H1 (cell line): ENCODE measurements around the gene PTPN13. TPM values are rescaled to one million over a fixed set of nuclear protein-coding genes. Genes with fewer than 3 reads are reported as not detected.

Experiments used
- CTCF ChIA-PET: fragments of 300-600 bp; sonication (Branson Sonifier 250); formaldehyde crosslinking; loops from one replicate; lab custom pipeline; 2021; ENCODE audit not compliant: partially characterized antibody; lab: Charles Lee
- POLR2A ChIA-PET: fragments of 300-600 bp; sonication (Branson Sonifier 250); formaldehyde crosslinking; loops from one replicate; lab custom pipeline; 2021; ENCODE audit warnings: inconsistent platforms; ENCODE audit not compliant: partially characterized antibody; lab: Charles Lee
- DNase-seq, 2 experiments: peaks; one replicate each; pipeline versions ENCODE4 v3.0.0 to v3.0.0-alpha.2; 2010 to 2022; ENCODE audit warnings: low spot score in 2 of 2, low read depth in 1 of 2, mixed read lengths in 1 of 2
- FAIRE-seq: peaks from 2 replicates; lab custom pipeline; 2011; peaks lifted over from hg19 to GRCh38; lab: Jason Lieb, UNC
- H2AFZ ChIP-seq: 2 replicates; pipeline ENCODE4 v1.8.1; 2012; ENCODE audit warnings: low read length, inconsistent platforms
- H2AK5ac ChIP-seq: 2 replicates; pipeline ENCODE4 v1.6.1; 2013; ENCODE audit warnings: low read depth, low read length
- H2BK120ac ChIP-seq: replicated peaks from 2 replicates; pipeline ENCODE3; 2013; ENCODE audit warnings: low read depth, low read length, inconsistent platforms
- H2BK12ac ChIP-seq: 2 replicates; pipeline ENCODE4 v1.6.1; 2013; ENCODE audit warnings: low read depth, low read length
- H2BK15ac ChIP-seq: 2 replicates; pipeline ENCODE4 v1.6.1; 2013; ENCODE audit warnings: low read length
- H2BK20ac ChIP-seq: 2 replicates; pipeline ENCODE4 v1.6.1; 2013; ENCODE audit warnings: low read length
- H2BK5ac ChIP-seq: 2 replicates; pipeline ENCODE4 v1.6.1; 2013; ENCODE audit warnings: low read depth, low read length
- H3K14ac ChIP-seq: 2 replicates; pipeline ENCODE4 v1.6.1; 2013; ENCODE audit warnings: inconsistent platforms; ENCODE audit not compliant: insufficient read length
- H3K18ac ChIP-seq: 2 replicates; pipeline ENCODE4 v1.6.1; 2013; ENCODE audit warnings: low read length; ENCODE audit errors: extremely low read depth
- H3K23ac ChIP-seq: 2 replicates; pipeline ENCODE4 v1.6.1; 2013; ENCODE audit warnings: inconsistent platforms; ENCODE audit not compliant: insufficient read length
- H3K23me2 ChIP-seq: 2 replicates; pipeline ENCODE4 v1.6.1; 2013; ENCODE audit warnings: low read depth, low read length
- H3K27ac ChIP-seq: 2 replicates; pipeline ENCODE4 v1.6.1; 2011; ENCODE audit warnings: low read depth, low read length, inconsistent platforms
- H3K27me3 ChIP-seq, 4 experiments: replicated peaks in 1 of 4; 1 replicate in 1 of 4; 2 replicates in 3 of 4; pipeline versions ENCODE4 v1.6.1 to v1.8.1; 2011 to 2013; ENCODE audit warnings: low read length in 3 of 4, mild to moderate bottlenecking in 3 of 4, inconsistent platforms in 2 of 4, mixed read lengths in 2 of 4, moderate library complexity in 1 of 4; ENCODE audit not compliant: control insufficient read depth in 3 of 4, insufficient read depth in 3 of 4; ENCODE audit errors: extremely low read depth in 1 of 4
- H3K36me3 ChIP-seq, 4 experiments: 2 replicates each; pipeline versions ENCODE4 v1.6.1 to v1.8.1; 2011 to 2013; ENCODE audit warnings: mild to moderate bottlenecking in 4 of 4, low read length in 3 of 4, moderate library complexity in 2 of 4, control low read depth in 1 of 4, inconsistent platforms in 1 of 4; ENCODE audit not compliant: insufficient read depth in 4 of 4, control insufficient read depth in 2 of 4
- H3K4ac ChIP-seq: replicated peaks from 2 replicates; pipeline ENCODE3; 2013; ENCODE audit warnings: low read length, low read depth, mixed read lengths, inconsistent platforms; ENCODE audit not compliant: insufficient read length
- H3K4me1 ChIP-seq, 4 experiments: replicated peaks in 1 of 4; 1 replicate in 1 of 4; 2 replicates in 3 of 4; pipeline versions ENCODE4 v1.6.1 to v1.8.1; 2011 to 2013; ENCODE audit warnings: low read length in 3 of 4, inconsistent platforms in 2 of 4, mixed read lengths in 1 of 4; ENCODE audit not compliant: insufficient read depth in 4 of 4, control insufficient read depth in 3 of 4
- H3K4me2 ChIP-seq, 2 experiments: 2 replicates each; pipeline versions ENCODE4 v1.6.1 to v1.8.1; 2011 to 2013; ENCODE audit warnings: low read depth in 2 of 2, low read length in 2 of 2, control low read depth in 1 of 2, inconsistent platforms in 1 of 2, mild to moderate bottlenecking in 1 of 2; ENCODE audit not compliant: insufficient read depth in 1 of 2
- H3K4me3 ChIP-seq, 4 experiments: fragments of 200-600, 300-600 bp in 1 of 4; sonication (generic), shearing (Covaris generic), sonication (Bioruptor Twin) in 1 of 4; 2 replicates each; pipeline versions ENCODE4 v1.5.1 to v1.8.1; 2011 to 2016; ENCODE audit warnings: low read length in 4 of 4, low read depth in 3 of 4, control low read depth in 2 of 4, inconsistent platforms in 2 of 4, mild to moderate bottlenecking in 2 of 4, mixed read lengths in 1 of 4, moderate library complexity in 1 of 4; ENCODE audit not compliant: insufficient read depth in 2 of 4; ENCODE audit errors: extremely low read depth in 1 of 4
- H3K56ac ChIP-seq: replicated peaks from 2 replicates; pipeline ENCODE3; 2013; ENCODE audit warnings: low read depth, mild to moderate bottlenecking, mixed read lengths, low read length, inconsistent platforms; ENCODE audit not compliant: insufficient read length
- H3K79me1 ChIP-seq: 2 replicates; pipeline ENCODE4 v1.6.1; 2013; ENCODE audit warnings: low read depth, low read length, control low read depth
- H3K79me2 ChIP-seq, 2 experiments: 2 replicates each; pipeline versions ENCODE4 v1.6.1 to v1.8.1; 2012 to 2013; ENCODE audit warnings: low read length in 2 of 2, mild to moderate bottlenecking in 2 of 2, inconsistent platforms in 1 of 2; ENCODE audit not compliant: insufficient read depth in 2 of 2, control insufficient read depth in 1 of 2
- H3K9ac ChIP-seq, 4 experiments: replicated peaks in 1 of 4; 1 replicate in 1 of 4; 2 replicates in 3 of 4; pipeline versions ENCODE4 v1.6.1 to v1.8.1; 2011 to 2013; ENCODE audit warnings: low read depth in 3 of 4, low read length in 3 of 4, control low read depth in 2 of 4, mild to moderate bottlenecking in 2 of 4, moderate library complexity in 2 of 4, inconsistent platforms in 1 of 4; ENCODE audit errors: extremely low read depth in 1 of 4
- H3K9me3 ChIP-seq, 2 experiments: 2 replicates each; pipeline versions ENCODE4 v1.6.1 to v1.8.1; 2012 to 2013; ENCODE audit warnings: mild to moderate bottlenecking in 2 of 2, moderate library complexity in 2 of 2, control low read depth in 1 of 2, inconsistent platforms in 1 of 2, low read depth in 1 of 2, low read length in 1 of 2, mixed read lengths in 1 of 2; ENCODE audit not compliant: insufficient read depth in 2 of 2
- H4K20me1 ChIP-seq, 2 experiments: replicated peaks in 1 of 2; 2 replicates each; pipeline versions ENCODE3 to v1.8.1; 2011 to 2013; ENCODE audit warnings: inconsistent platforms in 2 of 2, low read length in 2 of 2, mild to moderate bottlenecking in 1 of 2; ENCODE audit not compliant: insufficient read depth in 2 of 2, control insufficient read depth in 1 of 2
- H4K5ac ChIP-seq: 2 replicates; pipeline ENCODE4 v1.6.1; 2013; ENCODE audit warnings: low read length, low read depth, mixed read lengths, inconsistent platforms; ENCODE audit not compliant: insufficient read length
- H4K8ac ChIP-seq: 2 replicates; pipeline ENCODE4 v1.8.0; 2013; ENCODE audit warnings: mild to moderate bottlenecking, moderate library complexity, low read length, inconsistent platforms; ENCODE audit not compliant: insufficient read depth; ENCODE audit errors: extremely low read depth
- H4K91ac ChIP-seq: replicated peaks from 2 replicates; pipeline ENCODE3; 2013; ENCODE audit warnings: low read length, mixed read lengths, inconsistent platforms; ENCODE audit not compliant: insufficient read length
- BCL11A ChIP-seq, 2 experiments: IDR thresholded peaks; one replicate each; pipeline ENCODE4 v1.6.1; 2011; ENCODE audit warnings: low read depth in 2 of 2, low read length in 2 of 2, mild to moderate bottlenecking in 2 of 2
- CEBPB ChIP-seq: IDR thresholded peaks from 2 replicates; pipeline ENCODE4 v1.6.1; 2012; ENCODE audit warnings: low read depth, low read length
- CREB1 ChIP-seq: IDR thresholded peaks from 2 replicates; pipeline ENCODE4 v1.6.1; 2012; ENCODE audit warnings: inconsistent platforms
- CTCF ChIP-seq, 3 experiments: IDR thresholded peaks; 1 replicate in 2 of 3; 2 replicates in 1 of 3; pipeline versions ENCODE4 v1.5.1 to v1.6.1; 2011; ENCODE audit warnings: low read length in 3 of 3, mild to moderate bottlenecking in 3 of 3, inconsistent platforms in 2 of 3, low read depth in 1 of 3, moderate library complexity in 1 of 3; ENCODE audit not compliant: insufficient read depth in 1 of 3; ENCODE audit errors: control extremely low read depth in 1 of 3
- EGR1 ChIP-seq: IDR thresholded peaks from 2 replicates; pipeline ENCODE4 v1.6.1; 2011; ENCODE audit warnings: low read depth, low read length, borderline replicate concordance
- JUND ChIP-seq: IDR thresholded peaks from 2 replicates; pipeline ENCODE4 v1.6.1; 2011; ENCODE audit warnings: mild to moderate bottlenecking, improper control_type of control experiment, low read length
- NRF1 ChIP-seq: IDR thresholded peaks from 2 replicates; pipeline ENCODE4 v1.6.1; 2011; ENCODE audit warnings: mild to moderate bottlenecking, low read depth, low read length, improper control_type of control experiment
- RAD21 ChIP-seq, 2 experiments: IDR thresholded peaks in 1 of 2; conservative IDR thresholded peaks in 1 of 2; 2 replicates each; pipeline ENCODE4 v1.6.1; 2011; ENCODE audit warnings: low read depth in 2 of 2, low read length in 2 of 2, improper control_type of control experiment in 1 of 2, inconsistent platforms in 1 of 2, mild to moderate bottlenecking in 1 of 2, moderate library complexity in 1 of 2
- RNF2 ChIP-seq: fragments of 200-900, 300-1000 bp; sonication (generic); IDR thresholded peaks from 2 replicates; pipeline ENCODE4 v1.7.1; 2016; ENCODE audit warnings: borderline replicate concordance, low read depth, mild to moderate bottlenecking, antibody characterized with exemption, low read length; ENCODE audit not compliant: poor library complexity, severe bottlenecking; ENCODE audit errors: missing control alignments
- SP4 ChIP-seq: IDR thresholded peaks from 2 replicates; pipeline ENCODE4 v1.6.1; 2012; ENCODE audit warnings: low read length, inconsistent platforms
- ZNF274 ChIP-seq: IDR thresholded peaks from 2 replicates; pipeline ENCODE4 v1.7.0; 2012; ENCODE audit warnings: low read length, borderline replicate concordance; ENCODE audit errors: extremely low read depth
- WGBS, 2 experiments: shearing (Covaris generic) in 1 of 2; methylation state at CpG; one replicate each; pipeline versions ENCODE4 v1.1.6 to v1.1.7; 2013 to 2015; ENCODE audit warnings: low lambda C conversion rate in 2 of 2, mixed read lengths in 2 of 2, inconsistent platforms in 1 of 2, low coverage in 1 of 2, missing lambda C conversion rate in 1 of 2; ENCODE audit not compliant: insufficient replicate concordance in 2 of 2, insufficient coverage in 1 of 2, insufficient read length in 1 of 2; ENCODE audit errors: extremely low coverage in 1 of 2, missing lambda C conversion rate in 1 of 2; 5-methylcytosine and 5-hydroxymethylcytosine counted together
- polyA plus RNA-seq, 7 experiments: library from polyadenylated mRNA; depleted of rRNA in 3 of 7; stranded (reverse) in 5 of 7; unstranded in 2 of 7; fragments of >200 nt in 5 of 7; fragments of 200-250 nt in 2 of 7; gene quantifications; 1 replicate in 5 of 7; 2 replicates in 1 of 7; 4 replicates in 1 of 7; pipeline versions ENCODE4 v1.2.1 to v1.2.3, GENCODE V29; 2011 to 2013; ENCODE audit warnings: missing spikeins in 2 of 7, mixed read lengths in 2 of 7
- total RNA-seq: library from RNA; stranded (reverse); fragmentation: NEBNext Ultra II Directional; extraction: Animal tissue kit (Norgen Biotek cat#: 25700); gene quantifications from 2 replicates; pipeline ENCODE4 v1.2.1, GENCODE V29; 2021

PTPN13 gene
- total and polyA plus RNA-seq, 2 of the 8 experiments (the other 6 are each of a cell fraction or from before 2014, with no cell fraction given): 12.7 to 57.9 TPM

GRCh38 chr4:86657382-86657781 lies 63.3 kb downstream of the PTPN13 start:
- Histone ChIP-seq H3K4me1 (no peaks in the 10 kb centered on the region), H2BK120ac (no peak overlapping the region), H3K56ac (no peak overlapping the region), H2BK15ac (no peak overlapping the region), H2BK12ac (no peak overlapping the region), H3K4ac (no peak overlapping the region), H4K91ac (no peak overlapping the region), H2AK5ac (no peak overlapping the region), H4K5ac (no peak overlapping the region), H3K27me3 (no peaks in the 10 kb centered on the region), H3K4me2 (no peak overlapping the region), H4K8ac (no peak overlapping the region; the same call in 1 of the 2 replicates), H3K23me2 (no peaks in the 10 kb centered on the region), H3K79me2 (peaks cover 0 to 11% of the 10 kb centered on the region in 2 experiments; a peak in 2 of 4 replicates), H3K9ac (no peak overlapping the region), H3K14ac (no peak overlapping the region), H2BK5ac (no peak overlapping the region), H2BK20ac (no peak overlapping the region), H3K79me1 (peaks cover 2% of the 10 kb centered on the region; the same call in 1 of the 2 replicates), H3K36me3 (peaks cover 0 to 3% (median 0%) of the 10 kb centered on the region in 4 experiments; a peak in 1 of 8 replicates), H3K9me3 (peaks cover 5 to 12% of the 10 kb centered on the region in 2 experiments; a peak in 3 of 4 replicates), H3K4me3 (no peak overlapping the region), H4K20me1 (peaks cover 0 to 2% of the 10 kb centered on the region in 2 experiments), H3K23ac (no peak overlapping the region), H3K18ac (no peak overlapping the region), H2AFZ (no peak overlapping the region), H3K27ac (no peak overlapping the region)
- no peak for FAIRE-seq
- 93% methylated on average over 1 of the region's 1 CpG; no CpG with 5 or more reads in 1 of the 2 experiments for WGBS, 2 experiments
- no peak for DNase-seq
- ChIA-PET CTCF (interaction anchor here (0.9 to 1.2 kb wide), 3 partner anchors 11 to 161 kb away, joined by 3 to 4 read pairs (median 3); no protein-coding TSS in a partner anchor), POLR2A (no interaction called here)
- no peak for TF ChIP-seq BCL11A (IDR thresholded peaks at IDR 0.05; ENCODE audit: low read depth in 2 of 2, low read length in 2 of 2)
- no peak for TF ChIP-seq JUND
- TF ChIP-seq NRF1: no peak
- TF ChIP-seq CEBPB: no peak
- TF ChIP-seq EGR1: no peak
- no peak for TF ChIP-seq RAD21 (IDR thresholded peaks at IDR 0.05 in 1 of 2, conservative IDR thresholded peaks at IDR 0.05 in 1 of 2; ENCODE audit: low read depth in 2 of 2, low read length in 2 of 2)
- no peak for TF ChIP-seq CREB1
- no peak for TF ChIP-seq SP4
- TF ChIP-seq RNF2: no peak
- TF ChIP-seq CTCF (IDR thresholded peaks at IDR 0.05; ENCODE audit: control extremely low read depth in 1 of 3, insufficient read depth in 1 of 3, low read depth in 1 of 3, low read length in 3 of 3): no peak
- no peak for TF ChIP-seq ZNF274
